ENCODE data around the gene SLC6A13.

Gene SLC6A13

GRCh38 chr12:225012-225411 is 37.6 kb downstream of the SLC6A13 start:
- no peak for TF ChIP-seq CTCF (IDR thresholded peaks at IDR 0.05; ENCODE audit: low read depth, low read length, missing control alignments)
- no peak for DNase-seq
- Histone ChIP-seq H3K36me3 (replicated peaks) (no peaks in the 10 kb centered on the region), H3K27me3 (replicated peaks) (peaks cover 27% of the 10 kb centered on the region), H3K27ac (no peak overlapping the region), H3K4me3 (ENCODE audit: low read depth, low read length) (no peak overlapping the region)
- in situ Hi-C loops (cut with HindIII; ENCODE audit: low pct_ligation_motif_present, low sequenced_read_pairs) = no loop called here

GRCh38 chr12:224330-224729 is 38.3 kb downstream of the SLC6A13 start:
- in situ Hi-C loops (cut with HindIII; ENCODE audit: low pct_ligation_motif_present, low sequenced_read_pairs) = no loop called here
- H3K27ac ChIP-seq = no peak overlapping the region
- no peak overlapping the region for H3K4me3 ChIP-seq (ENCODE audit: low read depth, low read length)
- no peak for TF ChIP-seq CTCF (IDR thresholded peaks at IDR 0.05; ENCODE audit: low read depth, low read length, missing control alignments)
- H3K27me3 ChIP-seq (replicated peaks) = peaks cover 20% of the 10 kb centered on the region
- no peak for DNase-seq
- H3K36me3 ChIP-seq (replicated peaks) = no peaks in the 10 kb centered on the region

- no peak for DNase-seq
- Histone ChIP-seq H3K4me3 (ENCODE audit: low read depth, low read length) (no peak overlapping the region), H3K36me3 (replicated peaks) (no peaks in the 10 kb centered on the region), H3K27me3 (replicated peaks) (peaks cover 15% of the 10 kb centered on the region), H3K27ac (no peak overlapping the region)
- no peak for TF ChIP-seq CTCF (IDR thresholded peaks at IDR 0.05; ENCODE audit: low read depth, low read length, missing control alignments)
- in situ Hi-C loops (cut with HindIII; ENCODE audit: low pct_ligation_motif_present, low sequenced_read_pairs) = no loop called here
Measured at GRCh38 chr12:223841-224240, 38.8 kb downstream of the SLC6A13 start.

GRCh38 chr12:221736-222135 is 40.9 kb downstream of the SLC6A13 start:
- TF ChIP-seq CTCF (IDR thresholded peaks at IDR 0.05; ENCODE audit: low read depth, low read length, missing control alignments) = no peak
- peaks cover 3% of the 10 kb centered on the region for H3K27me3 ChIP-seq (replicated peaks)
- DNase-seq = no peak
- H3K36me3 ChIP-seq (replicated peaks) = no peaks in the 10 kb centered on the region
- in situ Hi-C loops (cut with HindIII; ENCODE audit: low pct_ligation_motif_present, low sequenced_read_pairs) = no loop called here
- H3K27ac ChIP-seq = no peak overlapping the region
- H3K4me3 ChIP-seq (ENCODE audit: low read depth, low read length) = no peak overlapping the region

- Histone ChIP-seq H3K27me3 (replicated peaks) (peaks cover 3% of the 10 kb centered on the region), H3K36me3 (replicated peaks) (no peaks in the 10 kb centered on the region), H3K27ac (no peak overlapping the region), H3K4me3 (ENCODE audit: low read depth, low read length) (no peak overlapping the region)
- no peak for DNase-seq
- in situ Hi-C loops (cut with HindIII; ENCODE audit: low pct_ligation_motif_present, low sequenced_read_pairs) = no loop called here
- TF ChIP-seq CTCF (IDR thresholded peaks at IDR 0.05; ENCODE audit: low read depth, low read length, missing control alignments) = no peak
Measured at GRCh38 chr12:220946-221550, 41.6 kb downstream of the SLC6A13 start.

GRCh38 chr12:220491-220890 is 42.1 kb downstream of the SLC6A13 start:
- in situ Hi-C loops (cut with HindIII; ENCODE audit: low pct_ligation_motif_present, low sequenced_read_pairs) = no loop called here
- no peaks in the 10 kb centered on the region for H3K36me3 ChIP-seq (replicated peaks)
- no peak for DNase-seq
- peaks cover 3% of the 10 kb centered on the region for H3K27me3 ChIP-seq (replicated peaks)
- H3K4me3 ChIP-seq (ENCODE audit: low read depth, low read length) = no peak overlapping the region
- TF ChIP-seq CTCF (IDR thresholded peaks at IDR 0.05; ENCODE audit: low read depth, low read length, missing control alignments) = no peak
- H3K27ac ChIP-seq = no peak overlapping the region

Data from brain microvascular endothelial cell (primary cell).